Naive thymus-derived CD4-positive, alpha-beta T cell (primary cell): Measurements from ENCODE around the gene CDH13. TPM values are rescaled to one million over a fixed set of nuclear protein-coding genes. Genes with fewer than 3 reads are reported as not detected.

ENCODE experiments used
- ATAC-seq: fragments of 150-1000 bp; cut with Tn5 transposase; 2 replicates; pipeline ENCODE4 v1.10.0; 2021; ENCODE audit warnings: mild to moderate bottlenecking, moderate library complexity
- CTCF ChIA-PET: fragments of 350-600 bp; sonication (Branson Sonifier 250); formaldehyde crosslinking; loops from one replicate; lab custom pipeline; 2021; ENCODE audit warnings: antibody characterized with exemption; lab: Charles Lee
- POLR2A ChIA-PET: fragments of 350-600 bp; sonication (Branson Sonifier 250); formaldehyde crosslinking; loops from one replicate; lab custom pipeline; 2021; ENCODE audit warnings: antibody characterized with exemption, inconsistent platforms; lab: Charles Lee
- DNase-seq, 9 donors: peaks; one replicate each; pipeline versions ENCODE4 v3.0.0 to v3.0.0-alpha.2; 2020 to 2022; ENCODE audit warnings: mixed read lengths in 1 of 9
- H3K27ac ChIP-seq: one replicate; pipeline ENCODE4 v1.7.0; 2013; ENCODE audit warnings: mild to moderate bottlenecking, low read depth, low read length, moderate library complexity
- H3K27me3 ChIP-seq, 2 donors: one replicate each; pipeline ENCODE4 v1.7.0; 2013; ENCODE audit warnings: low read length in 2 of 2, mild to moderate bottlenecking in 2 of 2, moderate library complexity in 2 of 2; ENCODE audit not compliant: control insufficient read depth in 2 of 2, insufficient read depth in 2 of 2
- H3K36me3 ChIP-seq, 3 experiments: 1 replicate in 2 of 3; 2 replicates in 1 of 3; pipeline ENCODE4 v1.7.0; 2013; ENCODE audit warnings: low read length in 3 of 3, mild to moderate bottlenecking in 3 of 3, moderate library complexity in 1 of 3; ENCODE audit not compliant: insufficient read depth in 3 of 3, control insufficient read depth in 2 of 3
- H3K4me1 ChIP-seq, 2 donors: one replicate each; pipeline ENCODE4 v1.7.0; 2013; ENCODE audit warnings: low read length in 2 of 2, mild to moderate bottlenecking in 2 of 2, moderate library complexity in 1 of 2; ENCODE audit not compliant: control insufficient read depth in 2 of 2, insufficient read depth in 2 of 2
- H3K4me3 ChIP-seq: 2 replicates; pipeline ENCODE4 v1.7.0; 2013; ENCODE audit warnings: mild to moderate bottlenecking, low read length
- H3K9me3 ChIP-seq, 3 experiments: 1 replicate in 2 of 3; 2 replicates in 1 of 3; pipeline ENCODE4 v1.7.0; 2013; ENCODE audit warnings: low read length in 3 of 3; ENCODE audit not compliant: control insufficient read depth in 2 of 3
- H3K27ac Mint-ChIP-seq, 9 donors: one replicate each; pipeline ENCODE4 v1.8.0; 2020 to 2022; ENCODE audit warnings: mixed read lengths in 9 of 9, mild to moderate bottlenecking in 8 of 9, moderate library complexity in 5 of 9, inconsistent platforms in 2 of 9
- H3K27me3 Mint-ChIP-seq, 5 donors: one replicate each; pipeline ENCODE4 v1.8.0; 2021 to 2022; ENCODE audit warnings: mixed read lengths in 5 of 5, mild to moderate bottlenecking in 1 of 5
- H3K36me3 Mint-ChIP-seq, 5 donors: one replicate each; pipeline ENCODE4 v1.8.0; 2020 to 2022; ENCODE audit warnings: mixed read lengths in 5 of 5, mild to moderate bottlenecking in 3 of 5, inconsistent platforms in 1 of 5
- H3K4me1 Mint-ChIP-seq, 7 donors: one replicate each; pipeline ENCODE4 v1.8.0; 2020 to 2022; ENCODE audit warnings: mixed read lengths in 7 of 7, mild to moderate bottlenecking in 3 of 7, inconsistent platforms in 1 of 7
- H3K4me3 Mint-ChIP-seq, 10 donors: one replicate each; pipeline ENCODE4 v1.8.0; 2020 to 2022; ENCODE audit warnings: mild to moderate bottlenecking in 10 of 10, mixed read lengths in 10 of 10, moderate library complexity in 6 of 10, inconsistent platforms in 2 of 10
- H3K9me3 Mint-ChIP-seq, 11 donors: one replicate each; pipeline ENCODE4 v1.8.0; 2020 to 2022; ENCODE audit warnings: mixed read lengths in 11 of 11, mild to moderate bottlenecking in 4 of 11, inconsistent platforms in 1 of 11, moderate library complexity in 1 of 11
- intact Hi-C, 2 donors: fragments of 100-400 bp; cut with micrococcal nuclease; formaldehyde crosslinking; loops; one replicate each; pipeline ENCODE4 v1.15.1; 2023
- polyA plus RNA-seq, 2 donors: library from polyadenylated mRNA; unstranded; fragments of 300-500 nt; fragmentation: Illumina TruSeq; gene quantifications; one replicate each; pipeline ENCODE4 v1.2.3, GENCODE V29; 2021
- total RNA-seq, 6 experiments: library from RNA in 5 of 6; stranded (reverse) in 5 of 6; gene quantifications; 1 replicate in 5 of 6; 2 replicates in 1 of 6; pipeline ENCODE4 v1.2.3 and lab custom pipeline; 2021 to 2026

CDH13 gene
- total and polyA plus RNA-seq, 7 experiments from 2014 or later, result not detected

DNA sequence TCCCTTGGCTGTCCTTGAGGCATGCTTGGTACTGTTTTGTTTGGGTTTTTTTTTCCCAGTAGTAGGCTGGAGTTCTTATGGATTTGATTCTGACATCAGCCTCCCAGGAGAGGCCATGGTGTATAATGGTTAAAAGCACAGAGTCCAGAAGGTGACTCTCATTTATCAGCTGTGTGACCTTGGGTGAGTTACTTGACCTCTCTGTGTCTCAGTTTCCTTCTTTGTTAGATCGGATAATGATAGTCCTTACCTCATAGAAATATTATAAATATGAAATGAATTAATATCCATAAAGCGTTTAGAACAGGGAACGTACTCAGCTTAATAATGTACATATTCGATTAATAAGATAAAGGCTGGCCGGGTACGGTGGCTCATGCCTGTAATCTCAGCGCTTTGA lies 810.3 kb downstream of the CDH13 start:
- Histone ChIP-seq H3K27me3 (no peaks in the 10 kb centered on the region), H3K4me1 (no peaks in the 10 kb centered on the region), H3K4me3 (no peak overlapping the region), H3K9me3 (no peaks in the 10 kb centered on the region), H3K36me3 (no peaks in the 10 kb centered on the region), H3K27ac (no peak overlapping the region)
- intact Hi-C loops, result no loop called here
- Mint-ChIP-seq H3K4me1 (no peaks in the 10 kb centered on the region), H3K9me3 (peaks cover 0 to 6% (median 3%) of the 10 kb centered on the region in 11 donors), H3K27me3 (peaks cover 0 to 10% (median 7%) of the 10 kb centered on the region in 5 donors), H3K4me3 (no peak overlapping the region), H3K27ac (no peak overlapping the region), H3K36me3 (no peaks in the 10 kb centered on the region)
- POLR2A ChIA-PET, result no interaction called here
- no peak for DNase-seq
- ATAC-seq, result no peak
- CTCF ChIA-PET, result interaction anchor here (0.5 kb wide), 1 partner anchor 99 kb away, joined by 5 read pairs; no protein-coding TSS in a partner anchor

DNA sequence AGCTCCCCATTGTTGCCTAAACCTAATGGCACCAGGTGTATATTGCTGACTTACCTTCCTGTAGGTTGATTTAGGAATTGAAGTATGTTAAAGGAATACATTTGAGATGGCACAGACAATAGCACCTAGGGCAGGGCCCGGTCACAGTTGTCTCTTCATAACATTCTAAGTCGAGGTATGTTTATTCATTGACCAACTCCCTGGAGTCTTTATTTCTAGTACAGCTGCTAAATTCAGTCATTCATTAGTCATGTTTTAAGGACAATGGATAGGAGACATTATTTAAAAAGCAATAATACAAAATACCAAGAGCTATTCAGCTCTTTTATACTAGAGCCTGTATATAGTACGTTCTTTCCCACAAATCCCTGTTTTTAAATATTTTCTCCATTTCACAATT lies 811.6 kb downstream of the CDH13 start:
- POLR2A ChIA-PET, result no interaction called here
- CTCF ChIA-PET, result no interaction called here
- Mint-ChIP-seq H3K4me3 (no peak overlapping the region), H3K27me3 (peaks cover 0 to 10% (median 7%) of the 10 kb centered on the region in 5 donors), H3K27ac (no peak overlapping the region), H3K36me3 (no peaks in the 10 kb centered on the region), H3K4me1 (no peaks in the 10 kb centered on the region), H3K9me3 (peaks cover 0 to 6% (median 2%) of the 10 kb centered on the region in 11 donors)
- DNase-seq (no peak), ATAC-seq (no peak)
- Histone ChIP-seq H3K36me3 (no peaks in the 10 kb centered on the region), H3K27ac (no peak overlapping the region), H3K9me3 (no peaks in the 10 kb centered on the region), H3K4me1 (no peaks in the 10 kb centered on the region), H3K4me3 (no peak overlapping the region), H3K27me3 (no peaks in the 10 kb centered on the region)
- intact Hi-C loops, result no loop called here

DNA sequence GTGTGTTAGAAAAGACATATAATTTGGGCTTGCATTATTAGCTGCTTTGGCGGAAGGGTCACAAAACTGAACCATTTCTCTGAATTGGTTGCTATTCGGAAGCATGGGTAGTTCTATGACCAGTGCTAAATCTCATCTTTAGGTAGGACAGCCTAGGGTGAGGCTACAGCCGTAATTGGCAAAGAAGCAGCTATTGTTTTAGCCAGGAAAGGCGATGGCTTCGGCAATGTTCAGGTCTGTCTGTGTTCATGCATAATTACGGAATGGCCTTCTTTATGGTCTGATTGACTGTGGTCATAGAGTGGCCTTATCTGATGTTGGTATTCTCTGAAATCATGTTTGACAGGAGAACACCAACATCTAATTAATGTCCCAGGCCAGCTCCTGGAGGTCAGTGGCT lies 812.6 kb downstream of the CDH13 start:
- no peaks in the 10 kb centered on the region for H3K9me3 ChIP-seq
- no peak overlapping the region for H3K27ac ChIP-seq
- H3K4me1 ChIP-seq, result no peaks in the 10 kb centered on the region
- intact Hi-C loops, result no loop called here
- Mint-ChIP-seq H3K27me3 (peaks cover 0 to 10% (median 7%) of the 10 kb centered on the region in 5 donors), H3K36me3 (no peaks in the 10 kb centered on the region), H3K4me3 (no peak overlapping the region), H3K9me3 (peaks cover 0 to 6% (median 2%) of the 10 kb centered on the region in 11 donors), H3K27ac (no peak overlapping the region), H3K4me1 (no peaks in the 10 kb centered on the region)
- CTCF ChIA-PET, result no interaction called here
- POLR2A ChIA-PET, result no interaction called here
- H3K36me3 ChIP-seq, result no peaks in the 10 kb centered on the region
- H3K27me3 ChIP-seq, result no peaks in the 10 kb centered on the region
- ATAC-seq, result no peak
- H3K4me3 ChIP-seq, result no peak overlapping the region
- DNase-seq, result no peak

DNA sequence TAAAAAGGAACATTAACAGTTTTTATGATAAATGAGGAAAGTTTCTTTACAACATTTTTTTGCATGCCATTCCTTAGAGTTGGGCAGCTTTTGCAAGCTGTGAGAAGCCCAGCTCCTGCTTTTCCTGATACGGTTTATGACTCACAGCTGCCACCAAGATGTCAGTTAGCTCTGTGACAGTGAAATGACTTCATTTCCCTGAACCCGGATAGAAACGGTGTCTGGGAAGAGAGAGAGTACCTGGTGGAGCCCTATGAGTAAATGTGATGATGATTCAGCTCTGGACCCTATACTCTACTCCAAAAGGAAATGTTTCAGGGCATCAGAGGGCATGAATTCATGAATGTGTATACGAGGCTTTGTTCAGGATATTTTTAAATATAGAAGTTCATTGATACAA lies 814.7 kb downstream of the CDH13 start:
- intact Hi-C loops, result no loop called here
- no peaks in the 10 kb centered on the region for H3K9me3 Mint-ChIP-seq
- Histone ChIP-seq H3K4me1 (no peaks in the 10 kb centered on the region), H3K4me3 (no peak overlapping the region), H3K27ac (no peak overlapping the region), H3K36me3 (no peaks in the 10 kb centered on the region), H3K27me3 (no peaks in the 10 kb centered on the region), H3K9me3 (no peaks in the 10 kb centered on the region)
- no peak for ATAC-seq
- CTCF ChIA-PET, result no interaction called here
- H3K36me3 Mint-ChIP-seq, result no peaks in the 10 kb centered on the region
- H3K4me3 Mint-ChIP-seq, result no peak overlapping the region
- H3K27ac Mint-ChIP-seq, result no peak overlapping the region
- DNase-seq, result no peak
- H3K27me3 Mint-ChIP-seq, result peaks cover 0 to 8% (median 0%) of the 10 kb centered on the region in 5 donors
- POLR2A ChIA-PET, result no interaction called here
- no peaks in the 10 kb centered on the region for H3K4me1 Mint-ChIP-seq

DNA sequence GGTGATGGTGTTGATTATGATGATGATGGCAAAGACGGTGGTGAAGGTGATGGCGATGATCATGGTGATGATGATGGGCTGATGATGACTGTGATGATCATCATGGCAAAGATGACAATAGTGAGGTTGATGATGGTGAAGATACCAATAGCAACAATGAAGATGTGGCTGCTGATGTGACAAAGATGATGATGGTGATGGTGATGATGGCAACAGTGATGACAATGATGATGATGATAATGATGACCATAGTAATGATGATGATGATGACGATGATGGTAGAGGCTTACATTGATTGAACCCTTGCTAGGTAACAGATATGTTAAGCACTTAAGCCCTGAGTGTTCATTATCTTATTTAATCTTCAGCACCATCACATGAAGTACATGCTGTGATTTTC lies 817.2 kb downstream of the CDH13 start:
- DNase-seq (no peak), ATAC-seq (no peak)
- ChIA-PET CTCF (no interaction called here), POLR2A (no interaction called here)
- H3K4me3 ChIP-seq, result no peak overlapping the region
- H3K27ac ChIP-seq, result no peak overlapping the region
- peaks cover 0 to 7% (median 0%) of the 10 kb centered on the region in 5 donors for H3K27me3 Mint-ChIP-seq
- no peaks in the 10 kb centered on the region for H3K4me1 Mint-ChIP-seq
- no peak overlapping the region for H3K4me3 Mint-ChIP-seq
- no peak overlapping the region for H3K27ac Mint-ChIP-seq
- H3K4me1 ChIP-seq, result no peaks in the 10 kb centered on the region
- intact Hi-C loops, result no loop called here
- no peaks in the 10 kb centered on the region for H3K36me3 Mint-ChIP-seq
- H3K36me3 ChIP-seq, result no peaks in the 10 kb centered on the region
- no peaks in the 10 kb centered on the region for H3K9me3 ChIP-seq
- no peaks in the 10 kb centered on the region for H3K27me3 ChIP-seq
- H3K9me3 Mint-ChIP-seq, result peaks cover 0 to 3% (median 0%) of the 10 kb centered on the region in 11 donors

DNA sequence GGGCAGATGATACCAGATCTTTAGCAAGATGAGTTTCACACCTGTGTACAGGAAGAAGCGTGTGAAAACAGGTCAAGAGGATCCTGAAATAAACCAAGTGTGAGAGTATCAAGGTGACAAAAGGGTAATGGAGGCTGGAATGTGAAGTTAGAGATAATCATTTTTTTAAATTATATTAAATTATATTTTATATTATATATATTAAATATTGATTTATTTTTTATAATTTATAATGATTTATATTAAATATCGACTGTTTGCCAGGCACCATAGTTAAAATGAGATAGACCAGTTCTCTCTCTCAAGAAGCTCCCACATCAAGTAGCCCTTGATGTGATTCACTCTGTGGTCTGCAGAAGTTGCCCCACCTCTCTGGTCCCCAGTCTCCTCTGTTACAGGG lies 820.8 kb downstream of the CDH13 start:
- Mint-ChIP-seq H3K27me3 (peaks cover 0 to 7% (median 0%) of the 10 kb centered on the region in 5 donors), H3K4me3 (no peak overlapping the region), H3K27ac (no peak overlapping the region), H3K9me3 (peaks cover 0 to 4% (median 0%) of the 10 kb centered on the region in 11 donors), H3K4me1 (no peaks in the 10 kb centered on the region), H3K36me3 (no peaks in the 10 kb centered on the region)
- Histone ChIP-seq H3K9me3 (no peaks in the 10 kb centered on the region), H3K36me3 (no peaks in the 10 kb centered on the region), H3K27ac (no peak overlapping the region), H3K4me1 (no peaks in the 10 kb centered on the region), H3K27me3 (no peaks in the 10 kb centered on the region), H3K4me3 (no peak overlapping the region)
- DNase-seq (no peak), ATAC-seq (no peak)
- intact Hi-C loops, result loop anchor here (5.0 kb wide), 2 partner anchors 815 to 1185 kb away; no protein-coding TSS in a partner anchor
- ChIA-PET POLR2A (no interaction called here), CTCF (no interaction called here)

DNA sequence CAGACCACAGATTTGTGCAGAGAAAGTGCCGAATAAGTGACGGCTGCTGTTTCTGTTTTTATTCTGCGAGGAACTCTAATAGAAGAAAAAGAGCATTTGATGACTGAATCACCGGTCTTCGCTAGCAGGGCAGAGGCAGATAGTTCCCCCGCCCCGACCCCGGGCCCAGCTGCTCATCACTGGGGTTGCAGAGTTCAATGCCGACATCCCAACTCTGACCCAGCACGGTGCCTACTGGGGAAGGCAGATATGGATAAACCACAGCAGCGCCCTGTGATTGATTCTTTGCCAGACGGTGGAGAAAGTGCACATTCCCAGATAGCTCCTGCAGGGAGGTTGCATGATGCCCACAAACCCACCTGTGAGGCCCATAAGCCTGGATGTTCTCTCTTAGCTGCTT lies 823.1 kb downstream of the CDH13 start:
- Mint-ChIP-seq H3K27me3 (peaks cover 0 to 7% (median 0%) of the 10 kb centered on the region in 5 donors), H3K36me3 (no peaks in the 10 kb centered on the region), H3K27ac (no peak overlapping the region), H3K4me3 (no peak overlapping the region), H3K9me3 (peaks cover 0 to 4% (median 0%) of the 10 kb centered on the region in 11 donors), H3K4me1 (no peaks in the 10 kb centered on the region)
- DNase-seq (no peak), ATAC-seq (no peak)
- intact Hi-C loops, result loop anchor here (5.0 kb wide), 2 partner anchors 818 to 1188 kb away; no protein-coding TSS in a partner anchor
- Histone ChIP-seq H3K4me1 (no peaks in the 10 kb centered on the region), H3K9me3 (no peaks in the 10 kb centered on the region), H3K27me3 (no peaks in the 10 kb centered on the region), H3K36me3 (no peaks in the 10 kb centered on the region), H3K27ac (no peak overlapping the region), H3K4me3 (no peak overlapping the region)
- ChIA-PET CTCF (no interaction called here), POLR2A (no interaction called here)
